ENCODE data around the gene DNAJC25. TPM values are rescaled to one million over a fixed set of nuclear protein-coding genes. Genes with fewer than 3 reads are reported as not detected.
"Not testable (repeated sequence)": the region's sequence is repeated elsewhere in the genome, so short reads cannot be mapped to it uniquely, and the experiment has no call there.

DNAJC25 gene
- total and polyA plus RNA-seq, 2 experiments from 2014 or later: 8.4 to 8.9 TPM

- TF ChIP-seq ZNF462 (CRISPR knock-in tag; IDR thresholded peaks at IDR 0.05): no peak
- TF ChIP-seq STAT1 (IDR thresholded peaks at IDR 0.05; ENCODE audit: unreplicated experiment): no peak
- TF ChIP-seq, protein P1, sequence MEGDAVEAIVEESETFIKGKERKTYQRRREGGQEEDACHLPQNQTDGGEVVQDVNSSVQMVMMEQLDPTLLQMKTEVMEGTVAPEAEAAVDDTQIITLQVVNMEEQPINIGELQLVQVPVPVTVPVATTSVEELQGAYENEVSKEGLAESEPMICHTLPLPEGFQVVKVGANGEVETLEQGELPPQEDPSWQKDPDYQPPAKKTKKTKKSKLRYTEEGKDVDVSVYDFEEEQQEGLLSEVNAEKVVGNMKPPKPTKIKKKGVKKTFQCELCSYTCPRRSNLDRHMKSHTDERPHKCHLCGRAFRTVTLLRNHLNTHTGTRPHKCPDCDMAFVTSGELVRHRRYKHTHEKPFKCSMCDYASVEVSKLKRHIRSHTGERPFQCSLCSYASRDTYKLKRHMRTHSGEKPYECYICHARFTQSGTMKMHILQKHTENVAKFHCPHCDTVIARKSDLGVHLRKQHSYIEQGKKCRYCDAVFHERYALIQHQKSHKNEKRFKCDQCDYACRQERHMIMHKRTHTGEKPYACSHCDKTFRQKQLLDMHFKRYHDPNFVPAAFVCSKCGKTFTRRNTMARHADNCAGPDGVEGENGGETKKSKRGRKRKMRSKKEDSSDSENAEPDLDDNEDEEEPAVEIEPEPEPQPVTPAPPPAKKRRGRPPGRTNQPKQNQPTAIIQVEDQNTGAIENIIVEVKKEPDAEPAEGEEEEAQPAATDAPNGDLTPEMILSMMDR (conservative IDR thresholded peaks at IDR 0.05; ENCODE audit: low read depth in 2 of 2): no peak
Observed at GRCh38 chr9:111615928-111616327, 15.2 kb upstream of the DNAJC25 start (continued).

- not testable (repeated sequence) for H3K79me2 ChIP-seq (replicated peaks; ENCODE audit: insufficient read depth); H3K27me3 Mint-ChIP-seq (ENCODE audit: insufficient read depth, low read depth, poor library complexity); H3K9me2 ChIP-seq (ENCODE audit: insufficient read depth); H3K4me3 Mint-ChIP-seq; H3K4me2 ChIP-seq; H3K4me1 Mint-ChIP-seq; H2AFZ ChIP-seq; H3K4me1 ChIP-seq (ENCODE audit: insufficient read depth); H3K27ac Mint-ChIP-seq; H3K9me3 Mint-ChIP-seq; H3F3A ChIP-seq (replicated peaks; ENCODE audit: low read depth); H3K36me3 ChIP-seq (ENCODE audit: insufficient read depth); H3K4me3 ChIP-seq; H3K27me3 ChIP-seq (ENCODE audit: insufficient read depth); H3K36me3 Mint-ChIP-seq (ENCODE audit: low read depth); H4K20me1 ChIP-seq (replicated peaks; ENCODE audit: insufficient read depth); H3K27ac ChIP-seq (ENCODE audit: low read depth); ATAC-seq; DNase-seq (ENCODE audit: low spot score)
Observed at GRCh38 chr9:111617349-111617748, 13.8 kb upstream of the DNAJC25 start.

All from GM23338 (cell line).